Caco-2 (cell line): ENCODE results near the gene FAM50B. TPM values are rescaled to one million over a fixed set of nuclear protein-coding genes. Genes with fewer than 3 reads are reported as not detected.

Experiments used
- BruUV-seq: library from RNA; stranded (reverse); fragments of 400-500 nt; replicated peaks from 2 replicates; lab custom pipeline; 2021; lab: Mats Ljungman, UMichigan
- CTCF ChIA-PET: fragments of 300-600 bp; sonication (Branson Sonifier 250); formaldehyde crosslinking; loops from one replicate; lab custom pipeline; 2022; ENCODE audit warnings: antibody characterized with exemption; lab: Charles Lee
- POLR2A ChIA-PET: fragments of 300-600 bp; sonication (Branson Sonifier 250); formaldehyde crosslinking; loops from one replicate; lab custom pipeline; 2022; ENCODE audit warnings: antibody characterized with exemption; lab: Charles Lee
- DNase-seq, 2 experiments: peaks; one replicate each; pipeline versions ENCODE4 v3.0.0 to v3.0.0-alpha.2; 2020 to 2022
- H3K27me3 ChIP-seq: replicated peaks from 2 replicates; pipeline ENCODE4 v1.6.0; 2011; ENCODE audit warnings: low read length; ENCODE audit not compliant: control insufficient read depth, insufficient read depth
- H3K36me3 ChIP-seq: 2 replicates; pipeline ENCODE4 v1.5.1; 2011; ENCODE audit warnings: low read length; ENCODE audit not compliant: control insufficient read depth, insufficient read depth
- H3K4me1 ChIP-seq: fragments of 250-450 bp; sonication (Bioruptor Pico); 2 replicates; pipeline ENCODE4 v1.5.1; 2020; ENCODE audit warnings: mild to moderate bottlenecking
- H3K4me3 ChIP-seq: 2 replicates; pipeline ENCODE4 v1.5.1; 2011; ENCODE audit warnings: low read depth, mild to moderate bottlenecking, control low read depth, low read length
- H3K9me3 ChIP-seq: fragments of 250-450 bp; sonication (Bioruptor Pico); 2 replicates; pipeline ENCODE4 v1.5.1; 2020; ENCODE audit warnings: mild to moderate bottlenecking, moderate library complexity
- H3K27ac Mint-ChIP-seq: one replicate; pipeline ENCODE4 v1.8.0; 2022; ENCODE audit warnings: mixed read lengths; ENCODE audit not compliant: unreplicated experiment
- H3K27me3 Mint-ChIP-seq: one replicate; pipeline ENCODE4 v1.8.0; 2022; ENCODE audit warnings: mixed read lengths; ENCODE audit not compliant: insufficient read depth, unreplicated experiment
- H3K36me3 Mint-ChIP-seq: one replicate; pipeline ENCODE4 v1.8.0; 2022; ENCODE audit warnings: mild to moderate bottlenecking, mixed read lengths; ENCODE audit not compliant: insufficient read depth, unreplicated experiment
- H3K4me1 Mint-ChIP-seq: one replicate; pipeline ENCODE4 v1.8.0; 2022; ENCODE audit warnings: low read depth, mixed read lengths; ENCODE audit not compliant: unreplicated experiment
- H3K4me3 Mint-ChIP-seq: one replicate; pipeline ENCODE4 v1.8.0; 2022; ENCODE audit warnings: mild to moderate bottlenecking, moderate library complexity, mixed read lengths; ENCODE audit not compliant: unreplicated experiment
- H3K9me3 Mint-ChIP-seq: one replicate; pipeline ENCODE4 v1.8.0; 2022; ENCODE audit warnings: mixed read lengths; ENCODE audit not compliant: unreplicated experiment
- CTCF ChIP-seq, 2 experiments: fragments of 200-600 bp in 1 of 2; IDR thresholded peaks; 1 replicate in 1 of 2; 2 replicates in 1 of 2; pipeline versions ENCODE4 v1.5.1 to v1.8.0; 2011 to 2022; ENCODE audit warnings: antibody characterized with exemption in 1 of 2, control low read depth in 1 of 2, inconsistent platforms in 1 of 2, low read depth in 1 of 2, low read length in 1 of 2, mild to moderate bottlenecking in 1 of 2, moderate library complexity in 1 of 2; ENCODE audit not compliant: insufficient read depth in 1 of 2, severe bottlenecking in 1 of 2, unreplicated experiment in 1 of 2
- intact Hi-C: fragments of 100-400 bp; cut with micrococcal nuclease; formaldehyde crosslinking; loops from one replicate; pipeline ENCODE4 v1.10.0; 2022; ENCODE audit not compliant: unreplicated experiment
- total RNA-seq: library from RNA; stranded (reverse); gene quantifications from 2 replicates; pipeline ENCODE4 v1.2.3, GENCODE V29; 2022

The FAM50B gene
- total RNA-seq, 1 experiment from 2014 or later = not detected

GRCh38 chr6:3865463-3865862 is 16.3 kb downstream of the FAM50B start:
- BruUV-seq = no TSS peak
- Mint-ChIP-seq H3K27ac (no peak overlapping the region), H3K27me3 (no peaks in the 10 kb centered on the region), H3K9me3 (peaks cover 20% of the 10 kb centered on the region), H3K36me3 (peaks cover 10% of the 10 kb centered on the region), H3K4me1 (peaks cover 19% of the 10 kb centered on the region), H3K4me3 (no peak overlapping the region)
- CTCF ChIA-PET = no interaction called here
- Histone ChIP-seq H3K9me3 (peaks cover 15% of the 10 kb centered on the region), H3K4me1 (peaks cover 15% of the 10 kb centered on the region), H3K36me3 (no peaks in the 10 kb centered on the region), H3K27me3 (no peaks in the 10 kb centered on the region), H3K4me3 (no peak overlapping the region)
- intact Hi-C loops = no loop called here
- POLR2A ChIA-PET = no interaction called here
- no peak for DNase-seq
- no peak for TF ChIP-seq CTCF (IDR thresholded peaks at IDR 0.05; ENCODE audit: insufficient read depth in 1 of 2, low read depth in 1 of 2, low read length in 1 of 2, severe bottlenecking in 1 of 2, unreplicated experiment in 1 of 2)

- H3K9me3 ChIP-seq = peaks cover 33% of the 10 kb centered on the region
- Mint-ChIP-seq H3K27me3 (no peaks in the 10 kb centered on the region), H3K36me3 (peaks cover 12% of the 10 kb centered on the region), H3K9me3 (peaks cover 20% of the 10 kb centered on the region), H3K27ac (no peak overlapping the region), H3K4me1 (peaks cover 20% of the 10 kb centered on the region), H3K4me3 (no peak overlapping the region)
- H3K4me3 ChIP-seq = no peak overlapping the region
- DNase-seq = no peak
- no TSS peak for BruUV-seq
- intact Hi-C loops = no loop called here
- no peaks in the 10 kb centered on the region for H3K36me3 ChIP-seq
- no peak for TF ChIP-seq CTCF (IDR thresholded peaks at IDR 0.05; ENCODE audit: insufficient read depth in 1 of 2, low read depth in 1 of 2, low read length in 1 of 2, severe bottlenecking in 1 of 2, unreplicated experiment in 1 of 2)
- H3K4me1 ChIP-seq = peaks cover 34% of the 10 kb centered on the region
- ChIA-PET CTCF (interaction anchor here (0.7 kb wide), 1 partner anchor 19 kb away, joined by 3 read pairs; no protein-coding TSS in a partner anchor), POLR2A (no interaction called here)
- H3K27me3 ChIP-seq = no peaks in the 10 kb centered on the region
These were observed 18.7 kb downstream of the FAM50B start for GRCh38 chr6:3867641-3868502.

GRCh38 chr6:3868544-3868943 is 19.4 kb downstream of the FAM50B start:
- peaks cover 20% of the 10 kb centered on the region for H3K9me3 Mint-ChIP-seq
- Histone ChIP-seq H3K36me3 (no peaks in the 10 kb centered on the region), H3K27me3 (no peaks in the 10 kb centered on the region), H3K9me3 (peaks cover 35% of the 10 kb centered on the region), H3K4me1 (peaks cover 34% of the 10 kb centered on the region), H3K4me3 (no peak overlapping the region)
- H3K36me3 Mint-ChIP-seq = peaks cover 12% of the 10 kb centered on the region
- no peak overlapping the region for H3K4me3 Mint-ChIP-seq
- no TSS peak for BruUV-seq
- TF ChIP-seq CTCF (IDR thresholded peaks at IDR 0.05; ENCODE audit: insufficient read depth in 1 of 2, low read depth in 1 of 2, low read length in 1 of 2, severe bottlenecking in 1 of 2, unreplicated experiment in 1 of 2) = no peak
- POLR2A ChIA-PET = no interaction called here
- H3K27me3 Mint-ChIP-seq = no peaks in the 10 kb centered on the region
- peaks cover 20% of the 10 kb centered on the region for H3K4me1 Mint-ChIP-seq
- CTCF ChIA-PET = no interaction called here
- DNase-seq = no peak
- intact Hi-C loops = no loop called here
- H3K27ac Mint-ChIP-seq = no peak overlapping the region
